B cell (primary cell): ENCODE data around the gene BNC2. TPM values are rescaled to one million over a fixed set of nuclear protein-coding genes. Genes with fewer than 3 reads are reported as not detected.

Source experiments
- ATAC-seq: fragments of 200-7000 bp; cut with Tn5 transposase; one replicate; pipeline ENCODE4 v1.10.0; 2021; ENCODE audit warnings: low read depth, mild to moderate bottlenecking, moderate number of reproducible peaks, moderate library complexity
- CTCF ChIA-PET: fragments of 350-600 bp; sonication (Branson Sonifier 250); formaldehyde crosslinking; loops from one replicate; lab custom pipeline; 2021; ENCODE audit warnings: antibody characterized with exemption, inconsistent platforms; lab: Charles Lee
- POLR2A ChIA-PET: fragments of 350-600 bp; sonication (Branson Sonifier 250); formaldehyde crosslinking; loops from one replicate; lab custom pipeline; 2021; ENCODE audit warnings: antibody characterized with exemption; lab: Charles Lee
- DNase-seq: peaks from one replicate; pipeline ENCODE4 v3.0.0; 2013
- H2AFZ ChIP-seq: 2 replicates; pipeline ENCODE4 v1.6.1; 2012; ENCODE audit warnings: mild to moderate bottlenecking, low read depth, low read length; ENCODE audit not compliant: insufficient read depth, poor library complexity, severe bottlenecking
- H3K27ac ChIP-seq, 2 donors: 1 replicate in 1 of 2; 2 replicates in 1 of 2; pipeline ENCODE4 v1.5.1; 2012 to 2013; ENCODE audit warnings: low read length in 2 of 2, mild to moderate bottlenecking in 2 of 2, moderate library complexity in 1 of 2
- H3K27me3 ChIP-seq, 4 experiments: fragments of 200-600 bp in 1 of 4; sonication (generic) in 1 of 4; replicated peaks in 1 of 4; 1 replicate in 2 of 4; 2 replicates in 2 of 4; pipeline versions ENCODE4 v1.6.1 to v1.7.0; 2013 to 2016; ENCODE audit warnings: low read length in 3 of 4, mild to moderate bottlenecking in 2 of 4, mixed read lengths in 1 of 4, moderate library complexity in 1 of 4; ENCODE audit not compliant: insufficient read depth in 4 of 4, control insufficient read depth in 3 of 4; ENCODE audit errors: control extremely low read depth in 1 of 4
- H3K36me3 ChIP-seq, 2 experiments: replicated peaks in 1 of 2; 1 replicate in 1 of 2; 2 replicates in 1 of 2; pipeline versions ENCODE4 v1.6.1 to v1.7.1; 2013; ENCODE audit warnings: low read length in 1 of 2; ENCODE audit not compliant: insufficient read depth in 2 of 2, control insufficient read depth in 1 of 2; ENCODE audit errors: control extremely low read depth in 1 of 2, extremely low read depth in 1 of 2
- H3K4me1 ChIP-seq, 2 donors: fragments of 200-600 bp in 1 of 2; sonication (generic) in 1 of 2; 1 replicate in 1 of 2; 2 replicates in 1 of 2; pipeline versions ENCODE4 v1.5.1 to v1.6.1; 2013 to 2017; ENCODE audit warnings: low read length in 2 of 2; ENCODE audit not compliant: control insufficient read depth in 2 of 2, insufficient read depth in 2 of 2
- H3K4me2 ChIP-seq: replicated peaks from 2 replicates; pipeline ENCODE3; 2012; ENCODE audit warnings: mild to moderate bottlenecking, low read depth, low read length; ENCODE audit not compliant: poor library complexity, severe bottlenecking
- H3K4me3 ChIP-seq, 5 experiments: fragments of 200-600 bp in 1 of 5; sonication (generic) in 1 of 5; 1 replicate in 3 of 5; 2 replicates in 2 of 5; pipeline versions ENCODE4 v1.5.1 to v1.7.0; 2011 to 2016; ENCODE audit warnings: low read length in 4 of 5, mild to moderate bottlenecking in 4 of 5, low read depth in 2 of 5, control low read depth in 1 of 5, moderate library complexity in 1 of 5; ENCODE audit not compliant: insufficient read depth in 1 of 5; ENCODE audit errors: control extremely low read depth in 1 of 5, extremely low read depth in 1 of 5
- H3K79me2 ChIP-seq: fragments of 200-600 bp; sonication (generic); one replicate; pipeline ENCODE4 v1.6.0; 2016; ENCODE audit warnings: low read length; ENCODE audit not compliant: control insufficient read depth, insufficient read depth
- H3K9ac ChIP-seq: fragments of 200-600 bp; sonication (generic); 2 replicates; pipeline ENCODE4 v1.6.1; 2017; ENCODE audit warnings: mild to moderate bottlenecking, low read length, moderate library complexity
- H3K9me3 ChIP-seq, 3 donors: one replicate each; pipeline versions ENCODE4 v1.6.1 to v1.7.1; 2013; ENCODE audit warnings: low read length in 2 of 3; ENCODE audit not compliant: control insufficient read depth in 2 of 3, insufficient read depth in 1 of 3; ENCODE audit errors: control extremely low read depth in 1 of 3
- H4K20me1 ChIP-seq: 2 replicates; pipeline ENCODE4 v1.6.0; 2012; ENCODE audit warnings: mild to moderate bottlenecking, low read length; ENCODE audit not compliant: insufficient read depth, control insufficient read depth, poor library complexity, severe bottlenecking
- H3K27ac Mint-ChIP-seq: one replicate; pipeline ENCODE4 v1.8.0; 2021; ENCODE audit warnings: mixed read lengths
- H3K27me3 Mint-ChIP-seq: one replicate; pipeline ENCODE4 v1.8.0; 2021; ENCODE audit warnings: mixed read lengths
- H3K4me1 Mint-ChIP-seq: one replicate; pipeline ENCODE4 v1.8.0; 2021; ENCODE audit warnings: mixed read lengths
- H3K4me3 Mint-ChIP-seq: one replicate; pipeline ENCODE4 v1.8.0; 2021; ENCODE audit warnings: mixed read lengths
- H3K9me3 Mint-ChIP-seq: one replicate; pipeline ENCODE4 v1.8.0; 2022; ENCODE audit warnings: mixed read lengths; ENCODE audit not compliant: insufficient read depth
- CTCF ChIP-seq: fragments of 200-600 bp; IDR thresholded peaks from one replicate; pipeline ENCODE4 v1.8.0; 2022; ENCODE audit warnings: antibody characterized with exemption, mild to moderate bottlenecking
- EZH2 ChIP-seq: IDR thresholded peaks from 2 replicates; pipeline ENCODE4 v1.6.1; 2012; ENCODE audit warnings: borderline replicate concordance, low read depth, mild to moderate bottlenecking, moderate library complexity, low read length; ENCODE audit not compliant: insufficient read depth, poor library complexity, severe bottlenecking
- WGBS: methylation state at CpG from one replicate; pipeline ENCODE4 v1.1.5; 2013; ENCODE audit warnings: missing lambda C conversion rate; ENCODE audit not compliant: insufficient coverage; 5-methylcytosine and 5-hydroxymethylcytosine counted together
- intact Hi-C: fragments of 100-400 bp; cut with micrococcal nuclease; formaldehyde crosslinking; loops from one replicate; pipeline ENCODE4 v1.10.0; 2022
- polyA plus RNA-seq: library from polyadenylated mRNA; depleted of rRNA; stranded (reverse); fragments of >200 nt; gene quantifications from 2 replicates; pipeline ENCODE4 v1.2.3, GENCODE V29; 2012
- total RNA-seq, 2 donors: library from RNA; stranded (reverse); fragments of 120-200 nt in 1 of 2; gene quantifications; 1 replicate in 1 of 2; 2 replicates in 1 of 2; pipeline versions ENCODE4 v1.2.3 to v1.2.4, GENCODE V29; 2013 to 2022

BNC2 gene
- total and polyA plus RNA-seq, 2 donors (not counting 1 experiment from before 2014, with no cell fraction given), result 0.01 TPM; not detected in 1

GRCh38 chr9:16768816-16769215 lies 101.7 kb downstream of the BNC2 start:
- H3K4me3 Mint-ChIP-seq, result no peak overlapping the region
- 88% methylated on average over 5 of the region's 6 CpGs for WGBS
- Histone ChIP-seq H3K36me3 (no peaks in the 10 kb centered on the region), H3K79me2 (no peaks in the 10 kb centered on the region), H3K4me3 (no peak overlapping the region), H3K9me3 (no peaks in the 10 kb centered on the region), H3K27me3 (no peaks in the 10 kb centered on the region), H4K20me1 (no peaks in the 10 kb centered on the region), H2AFZ (no peak overlapping the region), H3K27ac (no peak overlapping the region), H3K4me2 (no peak overlapping the region), H3K9ac (no peak overlapping the region), H3K4me1 (no peaks in the 10 kb centered on the region)
- TF ChIP-seq CTCF (no peak), EZH2 (no peak)
- POLR2A ChIA-PET, result no interaction called here
- H3K4me1 Mint-ChIP-seq, result no peaks in the 10 kb centered on the region
- no peak overlapping the region for H3K27ac Mint-ChIP-seq
- H3K27me3 Mint-ChIP-seq, result no peaks in the 10 kb centered on the region
- CTCF ChIA-PET, result no interaction called here
- no peak for ATAC-seq
- intact Hi-C loops, result no loop called here
- DNase-seq, result no peak
- peaks cover 2% of the 10 kb centered on the region for H3K9me3 Mint-ChIP-seq

- no peaks in the 10 kb centered on the region for H3K4me1 Mint-ChIP-seq
- no peak overlapping the region for H3K9ac ChIP-seq
- DNase-seq (no peak), ATAC-seq (no peak)
- H3K79me2 ChIP-seq, result no peaks in the 10 kb centered on the region
- H3K9me3 Mint-ChIP-seq, result peaks cover 2% of the 10 kb centered on the region
- H3K4me3 Mint-ChIP-seq, result no peak overlapping the region
- no peaks in the 10 kb centered on the region for H4K20me1 ChIP-seq
- TF ChIP-seq CTCF (no peak), EZH2 (no peak)
- intact Hi-C loops, result no loop called here
- no peaks in the 10 kb centered on the region for H3K9me3 ChIP-seq
- no peak overlapping the region for H3K27ac ChIP-seq
- no peaks in the 10 kb centered on the region for H3K27me3 ChIP-seq
- no peak overlapping the region for H3K4me2 ChIP-seq
- ChIA-PET CTCF (no interaction called here), POLR2A (interaction anchor here (0.6 kb wide), 1 partner anchor 1666 kb away, joined by 4 read pairs; no protein-coding TSS in a partner anchor)
- no peaks in the 10 kb centered on the region for H3K27me3 Mint-ChIP-seq
- H2AFZ ChIP-seq, result no peak overlapping the region
- no peaks in the 10 kb centered on the region for H3K36me3 ChIP-seq
- no peak overlapping the region for H3K27ac Mint-ChIP-seq
- H3K4me3 ChIP-seq, result no peak overlapping the region
- WGBS, result 100% methylated on average over 2 of the region's 3 CpGs
- no peaks in the 10 kb centered on the region for H3K4me1 ChIP-seq
Measured at GRCh38 chr9:16767366-16767765, 103.1 kb downstream of the BNC2 start.
